Kidney tubule cell (primary cell): ENCODE data around the gene KRT86.
"Not testable (repeated sequence)": the region's sequence is repeated elsewhere in the genome, so short reads cannot be mapped to it uniquely, and the experiment has no call there.

ENCODE experiments used
- DNase-seq: peaks from one replicate; pipeline ENCODE4 v3.0.0-alpha.2; 2018; ENCODE audit warnings: low spot score

The KRT86 gene

GRCh38 chr12:52336641-52337040, 62.2 kb downstream of the KRT86 start:
- no peak for DNase-seq

- peak; percentile 18 for DNase-seq
These were observed 62.6 kb downstream of the KRT86 start for GRCh38 chr12:52337054-52337453.

GRCh38 chr12:52338241-52338960, 64.0 kb downstream of the KRT86 start:
- DNase-seq, result no peak

- DNase-seq, result no peak
These were observed 66.7 kb downstream of the KRT86 start for GRCh38 chr12:52341066-52341580.

GRCh38 chr12:52342781-52343490, 68.5 kb downstream of the KRT86 start:
- no peak for DNase-seq

GRCh38 chr12:52343550-52343949, 69.1 kb downstream of the KRT86 start:
- DNase-seq, result no peak

- no peak for DNase-seq
These were observed 69.7 kb downstream of the KRT86 start for GRCh38 chr12:52344111-52344510.

GRCh38 chr12:52345041-52345440, 70.6 kb downstream of the KRT86 start:
- not testable (repeated sequence) for DNase-seq

- DNase-seq, result peak; percentile 13
These were observed 72.1 kb downstream of the KRT86 start for GRCh38 chr12:52346593-52346992.

GRCh38 chr12:52347016-52347415, 72.6 kb downstream of the KRT86 start:
- no peak for DNase-seq

GRCh38 chr12:52347551-52348510, 73.4 kb downstream of the KRT86 start:
- DNase-seq, result no peak

GRCh38 chr12:52349196-52349595, 74.8 kb downstream of the KRT86 start:
- DNase-seq, result peak; percentile 76

- DNase-seq, result no peak
These were observed 75.7 kb downstream of the KRT86 start for GRCh38 chr12:52350021-52350620.

GRCh38 chr12:52350786-52351185, 76.3 kb downstream of the KRT86 start:
- no peak for DNase-seq

GRCh38 chr12:52351196-52352059, 77.0 kb downstream of the KRT86 start:
- DNase-seq, result no peak

- no peak for DNase-seq
These were observed 78.5 kb downstream of the KRT86 start for GRCh38 chr12:52352951-52353350.

GRCh38 chr12:52353766-52354165, 79.3 kb downstream of the KRT86 start:
- DNase-seq, result no peak

GRCh38 chr12:52354200-52354599, 79.8 kb downstream of the KRT86 start:
- no peak for DNase-seq

GRCh38 chr12:52355176-52355575, 80.7 kb downstream of the KRT86 start:
- DNase-seq, result no peak

- no peak for DNase-seq
These were observed 81.8 kb downstream of the KRT86 start for GRCh38 chr12:52356031-52356761.
